GM12878 (cell line): ENCODE measurements around the gene FOXK1. TPM values are rescaled to one million over a fixed set of nuclear protein-coding genes. Genes with fewer than 3 reads are reported as not detected.

Experiments
- ATAC-seq: fragments of 200-7000 bp; cut with Tn5 transposase; 3 replicates; pipeline ENCODE4 v1.9.1; 2020; ENCODE audit warnings: mild to moderate bottlenecking, moderate library complexity
- BruUV-seq: library from RNA; stranded (reverse); fragments of 400-500 nt; replicated peaks from 2 replicates; lab custom pipeline; 2021; lab: Mats Ljungman, UMichigan
- CTCF ChIA-PET: fragments of 300-600 bp; sonication (Branson Sonifier 250); formaldehyde crosslinking; extraction: SDS; loops from one replicate; lab custom pipeline; 2021; ENCODE audit warnings: inconsistent platforms; lab: Yijun Ruan, JAX
- POLR2A ChIA-PET: fragments of 350-600 bp; formaldehyde crosslinking; extraction: SDS; loops from one replicate; lab custom pipeline; 2021; ENCODE audit warnings: inconsistent platforms; lab: Charles Lee
- RAD21 ChIA-PET: fragments of 300-600 bp; sonication (Branson Sonifier 250); formaldehyde crosslinking; loops from one replicate; lab custom pipeline; 2023; ENCODE audit warnings: antibody characterized with exemption; ENCODE audit not compliant: unreplicated experiment; lab: Charles Lee
- SMC1A ChIA-PET: fragments of 300-600 bp; sonication (Branson Sonifier 250); formaldehyde crosslinking; loops from one replicate; lab custom pipeline; 2023; ENCODE audit not compliant: unreplicated experiment, uncharacterized antibody; lab: Charles Lee
- DNase-seq: peaks from one replicate; pipeline ENCODE4 v3.0.0-alpha.2; 2011; ENCODE audit warnings: low read depth, low spot score
- FAIRE-seq: peaks from 3 replicates; lab custom pipeline; 2011; peaks lifted over from hg19 to GRCh38; lab: Jason Lieb, UNC
- H2AFZ ChIP-seq: 2 replicates; pipeline ENCODE4 v1.6.0; 2011; ENCODE audit warnings: low read depth, low read length, control low read depth; ENCODE audit not compliant: control insufficient read depth
- H3K27ac ChIP-seq: 2 replicates; pipeline ENCODE4 v1.5.1; 2011; ENCODE audit warnings: control low read depth; ENCODE audit not compliant: control insufficient read depth, insufficient read depth
- H3K27me3 ChIP-seq, 2 experiments: replicated peaks in 1 of 2; 2 replicates each; pipeline versions ENCODE4 v1.6.0 to v1.6.1; 2011; ENCODE audit warnings: low read length in 1 of 2; ENCODE audit not compliant: control insufficient read depth in 2 of 2, insufficient read depth in 2 of 2
- H3K36me3 ChIP-seq, 2 experiments: 2 replicates each; pipeline ENCODE4 v1.5.1; 2011; ENCODE audit warnings: low read length in 1 of 2; ENCODE audit not compliant: control insufficient read depth in 2 of 2, insufficient read depth in 2 of 2
- H3K4me1 ChIP-seq: 2 replicates; pipeline ENCODE4 v1.6.1; 2011; ENCODE audit warnings: mild to moderate bottlenecking, low read length, moderate library complexity, mixed read lengths; ENCODE audit not compliant: control insufficient read depth, insufficient read depth
- H3K4me2 ChIP-seq: 2 replicates; pipeline ENCODE4 v1.6.0; 2011; ENCODE audit warnings: control low read depth; ENCODE audit not compliant: control insufficient read depth, insufficient read depth
- H3K4me3 ChIP-seq: fragments of 200-600 bp; sonication (generic); 2 replicates; pipeline ENCODE4 v1.5.1; 2016
- H3K79me2 ChIP-seq: 2 replicates; pipeline ENCODE4 v1.6.0; 2011; ENCODE audit warnings: low read length; ENCODE audit not compliant: control insufficient read depth, insufficient read depth
- H3K9ac ChIP-seq: 2 replicates; pipeline ENCODE4 v1.8.0; 2011; ENCODE audit warnings: low read length, control low read depth, mixed read lengths; ENCODE audit not compliant: control insufficient read depth, insufficient read depth
- H3K9me3 ChIP-seq: replicated peaks from 3 replicates; pipeline ENCODE4 v1.5.1; 2011; ENCODE audit warnings: mild to moderate bottlenecking, low read length; ENCODE audit not compliant: control insufficient read depth, insufficient read depth
- H4K20me1 ChIP-seq: 2 replicates; pipeline ENCODE4 v1.6.0; 2011; ENCODE audit not compliant: control insufficient read depth, insufficient read depth
- BMI1 ChIP-seq: fragments of 450-650 bp; IDR thresholded peaks from 2 replicates; pipeline ENCODE4 v1.6.1; 2016; ENCODE audit warnings: mild to moderate bottlenecking, moderate library complexity, borderline replicate concordance
- CEBPB ChIP-seq, 2 experiments: fragments of 150-350 bp in 1 of 2; IDR thresholded peaks; 2 replicates each; pipeline ENCODE4 v1.6.1; 2012 to 2014; ENCODE audit warnings: low read depth in 2 of 2, low read length in 2 of 2, borderline replicate concordance in 1 of 2, inconsistent platforms in 1 of 2
- CREM ChIP-seq: IDR thresholded peaks from 2 replicates; pipeline ENCODE4 v1.6.1; 2014; ENCODE audit warnings: antibody characterized with exemption, low read depth
- EGR1 ChIP-seq, 2 experiments: IDR thresholded peaks; 1 replicate in 1 of 2; 2 replicates in 1 of 2; pipeline ENCODE4 v1.6.1; 2011 to 2012; ENCODE audit warnings: low read depth in 2 of 2, low read length in 2 of 2, borderline replicate concordance in 1 of 2, mild to moderate bottlenecking in 1 of 2, moderate library complexity in 1 of 2
- KAT2A ChIP-seq: conservative IDR thresholded peaks from 2 replicates; pipeline ENCODE4 v1.6.1; 2011; ENCODE audit warnings: low read depth, low read length; ENCODE audit not compliant: control insufficient read depth
- MEF2B ChIP-seq: fragments of 450-650 bp; IDR thresholded peaks from 2 replicates; pipeline ENCODE4 v1.6.1; 2018; ENCODE audit warnings: mild to moderate bottlenecking, moderate library complexity; ENCODE audit not compliant: partially characterized antibody, poor library complexity, severe bottlenecking
- POLR2A ChIP-seq: IDR thresholded peaks from 2 replicates; pipeline ENCODE4 v1.6.1; 2011; ENCODE audit warnings: low read depth, mild to moderate bottlenecking, low read length
- POU2F2 ChIP-seq: IDR thresholded peaks from 3 replicates; pipeline ENCODE4 v1.6.1; 2011; ENCODE audit warnings: low read depth, mild to moderate bottlenecking, low read length, borderline replicate concordance
- SIN3A ChIP-seq: IDR thresholded peaks from 2 replicates; pipeline ENCODE4 v1.6.1; 2012; ENCODE audit warnings: low read depth, low read length, improper control_type of control experiment
- SRF ChIP-seq, 2 experiments: IDR thresholded peaks; 2 replicates each; pipeline ENCODE4 v1.6.1; 2011; ENCODE audit warnings: low read depth in 2 of 2, low read length in 2 of 2, mild to moderate bottlenecking in 1 of 2, moderate library complexity in 1 of 2
- YBX1 ChIP-seq: fragments of 450-650 bp; IDR thresholded peaks from 2 replicates; pipeline ENCODE4 v1.6.1; 2016; ENCODE audit warnings: antibody characterized with exemption
- YY1 ChIP-seq: IDR thresholded peaks from 2 replicates; pipeline ENCODE4 v1.6.1; 2011; ENCODE audit warnings: low read depth, mild to moderate bottlenecking, low read length
- ZNF384 ChIP-seq: IDR thresholded peaks from 2 replicates; pipeline ENCODE4 v1.6.1; 2012; ENCODE audit warnings: low read depth, mild to moderate bottlenecking, low read length, improper control_type of control experiment, borderline replicate concordance
- WGBS: methylation state at CpG from one replicate; pipeline ENCODE4 v1.1.6; 2016; ENCODE audit warnings: low lambda C conversion rate; ENCODE audit not compliant: insufficient replicate concordance, insufficient coverage; ENCODE audit errors: missing lambda C conversion rate; 5-methylcytosine and 5-hydroxymethylcytosine counted together
- in situ Hi-C: fragments of 300-500 bp; cut with MboI; formaldehyde crosslinking; loops from 9 replicates; pipeline ENCODE4 v1.14.3; 2018; ENCODE audit warnings: mixed read lengths
- intact Hi-C: fragments of 100-400 bp; cut with micrococcal nuclease; formaldehyde crosslinking; loops from one replicate; pipeline ENCODE4 v1.14.2; 2022; ENCODE audit not compliant: unreplicated experiment
- polyA plus RNA-seq, 11 experiments: library from polyadenylated mRNA; depleted of rRNA in 4 of 11; unstranded in 6 of 11; stranded (reverse) in 5 of 11; fragments of >200 nt; fragmentation: Nextera tagmentation in 4 of 11; fragmentation: Illumina TruSeq in 1 of 11; extraction: Ambion mirVana in 4 of 11; extraction: Trizol in 1 of 11; gene quantifications; 1 replicate in 1 of 11; 2 replicates in 10 of 11; pipeline versions ENCODE4 v1.2.1 to v1.2.3, GENCODE V29; 2011 to 2016; ENCODE audit warnings: inconsistent platforms in 2 of 11, missing spikeins in 2 of 11, low read depth in 1 of 11
- total RNA-seq, 4 experiments: library from RNA; depleted of rRNA in 3 of 4; stranded (reverse); fragments of >200 nt in 3 of 4; fragmentation: Illumina TruSeq in 1 of 4; extraction: Trizol in 1 of 4; gene quantifications; 2 replicates each; pipeline versions ENCODE4 v1.2.1 to v1.2.3, GENCODE V29; 2013 to 2021
- TF ChIP-seq, protein P1 (sequence below): fragments of 450-650 bp; IDR thresholded peaks from 2 replicates; pipeline ENCODE4 v1.6.1; 2017; ENCODE audit warnings: antibody characterized with exemption, mild to moderate bottlenecking, moderate library complexity

Gene FOXK1
- total and polyA plus RNA-seq, 10 of the 15 experiments (the other 5 are each of a cell fraction or from before 2014, with no cell fraction given) = 0.24 to 31.8 (median 4.5) TPM

DNA sequence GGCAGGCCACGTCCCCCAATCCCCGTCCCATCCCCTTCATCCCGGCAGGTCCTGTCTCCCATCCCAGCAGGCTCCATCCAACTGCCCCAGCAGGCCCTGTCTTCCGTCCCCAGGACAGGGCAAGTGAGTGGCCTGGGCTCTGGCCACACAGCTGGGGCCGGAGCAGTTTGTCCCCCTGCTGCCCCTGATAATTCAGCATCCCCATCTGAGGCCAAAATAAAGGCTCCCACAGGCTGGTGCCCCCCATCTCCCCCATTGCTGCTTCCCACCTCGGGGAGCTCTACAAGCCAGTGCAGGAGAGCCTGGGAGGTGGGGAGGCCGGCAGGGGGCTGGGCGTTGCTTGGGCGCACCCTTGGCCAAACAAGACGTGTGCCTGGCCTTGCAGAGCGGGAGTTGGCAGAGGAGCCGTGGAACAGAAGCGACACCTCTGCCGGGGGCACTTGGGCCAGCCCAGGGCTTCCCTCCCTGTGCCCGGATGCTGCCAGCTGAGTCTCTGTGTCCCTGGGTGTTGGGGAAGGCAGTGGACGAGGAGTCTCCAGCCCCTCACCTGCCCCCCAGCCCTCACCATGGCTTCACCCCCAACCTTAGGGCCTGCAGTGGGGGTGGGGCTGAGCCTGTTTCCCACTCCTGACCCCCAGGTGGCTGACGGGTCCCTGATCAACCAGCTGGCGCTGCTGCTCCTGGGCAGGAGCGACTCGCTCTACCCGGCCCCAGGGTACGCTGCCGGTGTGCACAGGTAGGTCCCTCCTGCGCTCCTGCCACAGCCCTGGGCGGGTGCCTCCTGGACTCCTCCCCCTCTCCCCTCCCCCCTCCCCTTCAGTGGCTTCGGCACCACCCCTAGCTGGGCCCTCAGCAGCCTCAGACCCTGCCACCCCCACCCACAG, 107.3 kb downstream of the FOXK1 start:
- H3K9ac ChIP-seq = no peak overlapping the region
- no peaks in the 10 kb centered on the region for H3K79me2 ChIP-seq
- ChIA-PET POLR2A (no interaction called here), SMC1A (no interaction called here), RAD21 (no interaction called here), CTCF (no interaction called here)
- no peaks in the 10 kb centered on the region for H3K27me3 ChIP-seq
- H3K36me3 ChIP-seq = peaks cover 4 to 29% of the 10 kb centered on the region in 2 experiments; a peak in 3 of 4 replicates
- no peak overlapping the region for H2AFZ ChIP-seq
- no TSS peak for BruUV-seq
- H3K4me1 ChIP-seq = no peaks in the 10 kb centered on the region
- no peaks in the 10 kb centered on the region for H4K20me1 ChIP-seq
- H3K27ac ChIP-seq = no peak overlapping the region
- intact Hi-C loops = loop anchor here (10.0 kb wide), 1 partner anchor 185 kb away; no protein-coding TSS in a partner anchor
- ATAC-seq (no peak), DNase-seq (no peak), FAIRE-seq (no peak)
- TF ChIP-seq EGR1 (IDR thresholded peaks at IDR 0.05; ENCODE audit: borderline replicate concordance in 1 of 2, low read depth in 2 of 2, low read length in 2 of 2) (no peak), POLR2A (peak; percentile 12), MEF2B (no peak), BMI1 (no peak)
- no peak overlapping the region for H3K4me2 ChIP-seq
- no peak overlapping the region for H3K4me3 ChIP-seq
- no peaks in the 10 kb centered on the region; the same call in 2 of the 3 replicates for H3K9me3 ChIP-seq
- in situ Hi-C loops = no loop called here
- WGBS = 94% methylated on average over 20 of the region's 26 CpGs

DNA sequence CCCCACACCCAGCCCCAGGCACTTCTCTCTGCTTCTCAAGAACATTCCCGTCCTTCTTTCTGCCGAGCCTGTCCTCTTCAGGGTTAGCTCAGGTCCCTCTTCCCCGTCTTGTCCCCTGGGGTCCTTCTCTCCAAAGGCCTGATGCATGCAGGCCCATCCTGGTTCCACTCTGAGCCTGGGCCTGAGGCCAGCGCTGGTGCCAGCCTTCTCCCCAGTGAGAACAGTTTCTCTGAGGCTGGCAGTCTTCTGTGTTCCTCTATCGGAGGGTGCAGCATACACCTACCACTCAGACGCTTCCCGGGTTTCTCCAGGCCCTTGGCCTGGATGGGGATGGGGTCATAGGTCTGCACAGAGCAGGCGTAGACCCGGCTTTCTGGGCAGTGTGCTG, 108.0 kb downstream of the FOXK1 start:
- no peak overlapping the region for H3K4me2 ChIP-seq
- in situ Hi-C loops = no loop called here
- H3K4me1 ChIP-seq = no peaks in the 10 kb centered on the region
- H3K4me3 ChIP-seq = no peak overlapping the region
- no peak overlapping the region for H2AFZ ChIP-seq
- H3K27ac ChIP-seq = no peak overlapping the region
- RAD21 ChIA-PET = no interaction called here
- H3K27me3 ChIP-seq = no peaks in the 10 kb centered on the region
- no peak for FAIRE-seq
- no peak overlapping the region for H3K9ac ChIP-seq
- no peaks in the 10 kb centered on the region; the same call in 2 of the 3 replicates for H3K9me3 ChIP-seq
- H4K20me1 ChIP-seq = no peaks in the 10 kb centered on the region
- intact Hi-C loops = loop anchor here (10.0 kb wide), 1 partner anchor 185 kb away; no protein-coding TSS in a partner anchor
- H3K36me3 ChIP-seq = peaks cover 4 to 25% of the 10 kb centered on the region in 2 experiments; a peak in 3 of 4 replicates
- DNase-seq = no peak
- POLR2A ChIA-PET = no interaction called here
- ATAC-seq = no peak
- no TSS peak for BruUV-seq
- no peaks in the 10 kb centered on the region for H3K79me2 ChIP-seq
- CTCF ChIA-PET = no interaction called here
- SMC1A ChIA-PET = no interaction called here
- 98% methylated on average over 7 of the region's 9 CpGs for WGBS
- TF ChIP-seq YBX1 = no peak
- no peak for TF ChIP-seq KAT2A
- no peak for TF ChIP-seq SRF (IDR thresholded peaks at IDR 0.05; ENCODE audit: low read depth in 2 of 2, low read length in 2 of 2)
- TF ChIP-seq, protein P1, sequence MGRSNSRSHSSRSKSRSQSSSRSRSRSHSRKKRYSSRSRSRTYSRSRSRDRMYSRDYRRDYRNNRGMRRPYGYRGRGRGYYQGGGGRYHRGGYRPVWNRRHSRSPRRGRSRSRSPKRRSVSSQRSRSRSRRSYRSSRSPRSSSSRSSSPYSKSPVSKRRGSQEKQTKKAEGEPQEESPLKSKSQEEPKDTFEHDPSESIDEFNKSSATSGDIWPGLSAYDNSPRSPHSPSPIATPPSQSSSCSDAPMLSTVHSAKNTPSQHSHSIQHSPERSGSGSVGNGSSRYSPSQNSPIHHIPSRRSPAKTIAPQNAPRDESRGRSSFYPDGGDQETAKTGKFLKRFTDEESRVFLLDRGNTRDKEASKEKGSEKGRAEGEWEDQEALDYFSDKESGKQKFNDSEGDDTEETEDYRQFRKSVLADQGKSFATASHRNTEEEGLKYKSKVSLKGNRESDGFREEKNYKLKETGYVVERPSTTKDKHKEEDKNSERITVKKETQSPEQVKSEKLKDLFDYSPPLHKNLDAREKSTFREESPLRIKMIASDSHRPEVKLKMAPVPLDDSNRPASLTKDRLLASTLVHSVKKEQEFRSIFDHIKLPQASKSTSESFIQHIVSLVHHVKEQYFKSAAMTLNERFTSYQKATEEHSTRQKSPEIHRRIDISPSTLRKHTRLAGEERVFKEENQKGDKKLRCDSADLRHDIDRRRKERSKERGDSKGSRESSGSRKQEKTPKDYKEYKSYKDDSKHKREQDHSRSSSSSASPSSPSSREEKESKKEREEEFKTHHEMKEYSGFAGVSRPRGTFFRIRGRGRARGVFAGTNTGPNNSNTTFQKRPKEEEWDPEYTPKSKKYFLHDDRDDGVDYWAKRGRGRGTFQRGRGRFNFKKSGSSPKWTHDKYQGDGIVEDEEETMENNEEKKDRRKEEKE = no peak
- TF ChIP-seq CREM = no peak
- no peak for TF ChIP-seq YY1
- TF ChIP-seq SIN3A = no peak
- no peak for TF ChIP-seq POU2F2
- no peak for TF ChIP-seq ZNF384
- TF ChIP-seq CEBPB (IDR thresholded peaks at IDR 0.05; ENCODE audit: borderline replicate concordance in 1 of 2, low read depth in 2 of 2, low read length in 2 of 2) = no peak
